ENCODE data around the gene LPAR3. TPM values are rescaled to one million over a fixed set of nuclear protein-coding genes. Genes with fewer than 3 reads are reported as not detected.

Gene LPAR3, protein sequence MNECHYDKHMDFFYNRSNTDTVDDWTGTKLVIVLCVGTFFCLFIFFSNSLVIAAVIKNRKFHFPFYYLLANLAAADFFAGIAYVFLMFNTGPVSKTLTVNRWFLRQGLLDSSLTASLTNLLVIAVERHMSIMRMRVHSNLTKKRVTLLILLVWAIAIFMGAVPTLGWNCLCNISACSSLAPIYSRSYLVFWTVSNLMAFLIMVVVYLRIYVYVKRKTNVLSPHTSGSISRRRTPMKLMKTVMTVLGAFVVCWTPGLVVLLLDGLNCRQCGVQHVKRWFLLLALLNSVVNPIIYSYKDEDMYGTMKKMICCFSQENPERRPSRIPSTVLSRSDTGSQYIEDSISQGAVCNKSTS
- not detected for total RNA-seq
- long read RNA-seq, donor 1, result 0 reads
- long read RNA-seq, donor 2, result 0 reads

DNA sequence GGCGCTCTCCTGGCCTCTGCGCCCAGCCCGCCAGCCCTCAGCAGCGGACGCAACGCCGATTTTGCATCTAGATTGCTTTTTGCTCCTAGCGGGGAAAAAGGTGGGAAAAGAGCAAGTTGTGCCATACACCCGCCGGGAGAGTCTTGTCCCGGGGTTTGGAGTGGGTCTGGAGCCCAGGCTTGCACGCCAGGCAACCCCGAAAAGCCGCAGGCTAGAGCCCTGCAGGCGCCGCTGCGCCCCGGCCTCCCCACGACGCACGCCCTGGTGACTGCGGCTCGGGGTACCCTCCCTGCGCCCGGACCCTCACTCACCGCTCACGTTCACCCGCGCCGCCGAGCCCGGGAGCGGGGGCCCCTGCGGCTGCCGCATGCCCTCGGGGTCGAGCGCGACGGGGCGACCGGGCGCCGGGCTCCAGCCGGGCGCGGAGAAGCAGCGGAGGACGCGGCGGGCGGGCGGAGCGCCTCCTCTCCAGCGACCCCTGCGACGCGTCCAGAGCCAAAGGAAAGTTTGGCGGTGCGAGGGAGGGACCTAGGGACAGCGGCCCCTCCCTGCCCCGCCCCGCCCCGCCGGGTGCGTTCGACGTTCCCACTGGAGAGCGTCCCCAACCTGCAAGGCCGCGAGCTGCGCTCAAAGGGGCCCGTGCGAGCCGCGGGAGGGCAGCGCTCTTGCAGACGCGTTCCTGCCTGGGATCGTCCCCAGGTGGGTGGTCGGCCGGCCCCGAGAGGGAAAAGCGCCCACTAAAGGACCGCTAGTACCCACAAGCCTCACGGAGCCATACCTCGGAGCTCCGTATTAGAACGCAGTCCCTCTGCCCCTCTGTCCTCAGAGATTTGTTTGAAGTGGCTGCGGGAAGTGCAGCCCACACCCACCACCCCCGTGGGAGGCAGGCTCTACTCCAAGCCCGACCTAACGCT lies at the start of gene LPAR3:
LPAR3 (minus strand) TSS at position 502 of the 914 bp plus-strand sequence. CDS start 27,086 bp downstream, outside the sequence.
- DNase-seq (ENCODE audit: low spot score), result no peak
- intact Hi-C loops (cut with DNase I), result no loop called here

GRCh38 chr1:84941843-84942242 lies 48.8 kb upstream of the LPAR3 start:
- DNase-seq (ENCODE audit: low spot score), result no peak
- intact Hi-C loops (cut with DNase I), result loop anchor here in 1 of 2 donors (10.0 kb wide), 1 partner anchor 313 kb away; the partner anchor contains the start of gene C1orf52

- DNase-seq (ENCODE audit: low spot score), result no peak
- intact Hi-C loops (cut with DNase I), result loop anchor here in 1 of 2 donors (10.0 kb wide), 1 partner anchor 314 kb away; the partner anchor contains the start of gene C1orf52
Observed at GRCh38 chr1:84940481-84940880, 47.5 kb upstream of the LPAR3 start.

DNA sequence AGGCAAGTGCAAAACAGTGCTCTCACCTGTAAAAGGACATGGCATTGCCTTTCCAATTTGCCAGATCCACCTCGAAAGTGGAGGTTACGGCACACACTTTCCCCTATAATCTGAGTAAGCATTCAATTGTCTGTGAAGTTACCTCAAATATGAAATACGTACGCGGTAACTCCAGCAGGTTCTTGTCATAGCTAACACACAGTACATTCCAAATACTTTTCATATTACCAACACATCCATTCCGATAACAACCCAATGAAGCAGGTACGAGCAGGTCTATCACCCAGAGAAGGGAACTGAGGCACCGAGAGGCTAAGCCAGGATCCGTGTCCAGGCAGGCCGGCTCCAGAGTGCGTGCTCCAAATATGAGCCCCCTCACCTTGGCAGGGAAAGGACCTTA lies 46.8 kb upstream of the LPAR3 start:
- intact Hi-C loops (cut with DNase I), result loop anchor here in 1 of 2 donors (10.0 kb wide), 1 partner anchor 315 kb away; the partner anchor contains the start of gene C1orf52
- no peak for DNase-seq (ENCODE audit: low spot score)

GRCh38 chr1:84939151-84939550 lies 46.1 kb upstream of the LPAR3 start:
- intact Hi-C loops (cut with DNase I), result no loop called here
- no peak for DNase-seq (ENCODE audit: low spot score)

DNA sequence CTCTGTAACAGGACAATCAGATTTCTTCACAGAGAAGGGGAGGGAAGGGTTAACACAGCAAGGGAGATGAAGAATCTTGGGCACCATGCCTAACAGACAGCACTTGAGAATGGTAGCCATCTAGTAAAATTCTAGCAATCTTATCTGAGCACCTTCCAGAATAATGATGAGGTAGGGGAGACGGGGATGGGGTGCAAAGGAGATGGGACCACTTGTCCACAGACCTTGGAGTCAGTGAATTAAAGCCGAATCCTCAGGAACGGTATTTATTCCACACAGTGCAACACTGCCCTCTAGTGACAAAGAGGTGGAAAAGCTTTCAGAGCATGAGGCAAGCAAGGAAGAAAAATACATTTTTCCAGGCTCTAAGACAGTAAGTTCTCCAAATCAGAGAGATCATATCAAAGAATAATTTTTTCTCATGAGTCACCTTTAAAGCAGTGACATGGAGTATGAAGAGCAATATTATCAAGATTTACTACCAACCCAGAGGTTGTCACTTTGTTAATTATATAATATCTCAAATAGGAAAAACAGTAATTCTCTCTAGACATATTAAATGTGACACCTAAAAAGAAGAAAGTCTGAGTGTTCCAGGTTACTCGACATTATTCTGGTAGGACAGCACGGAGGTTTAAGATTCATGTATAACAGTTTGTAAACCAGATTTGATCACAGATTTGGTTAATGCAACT lies 43.3 kb upstream of the LPAR3 start:
- intact Hi-C loops (cut with DNase I), result no loop called here
- no peak for DNase-seq (ENCODE audit: low spot score)

GRCh38 chr1:84933011-84933611 lies 40.1 kb upstream of the LPAR3 start:
- intact Hi-C loops (cut with DNase I), result no loop called here
- DNase-seq (ENCODE audit: low spot score), result no peak

DNA sequence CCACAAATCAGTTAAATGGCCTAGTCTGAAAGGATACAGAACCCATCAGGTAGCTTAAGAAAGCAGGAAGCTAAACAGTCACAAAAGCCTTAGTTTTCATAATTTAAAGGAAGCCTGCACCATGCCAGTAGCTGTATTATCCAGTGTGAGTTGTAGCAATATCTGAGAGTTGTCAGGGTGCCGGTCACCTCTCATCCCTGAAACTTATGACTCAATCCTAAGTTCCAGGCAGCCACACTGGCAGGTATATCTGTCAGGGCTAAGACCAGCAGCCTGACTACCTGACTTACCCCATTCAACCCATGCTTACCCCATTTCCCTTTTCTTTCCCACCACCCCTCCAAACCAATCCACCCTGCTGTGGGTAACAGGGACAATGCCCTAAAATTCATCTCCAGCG lies 37.8 kb upstream of the LPAR3 start:
- intact Hi-C loops (cut with DNase I), result no loop called here
- no peak for DNase-seq (ENCODE audit: low spot score)

- intact Hi-C loops (cut with DNase I), result no loop called here
- no peak for DNase-seq (ENCODE audit: low spot score)
Observed at GRCh38 chr1:84930329-84930728, 37.3 kb upstream of the LPAR3 start.

GRCh38 chr1:84929581-84929980 lies 36.6 kb upstream of the LPAR3 start:
- no peak for DNase-seq (ENCODE audit: low spot score)
- intact Hi-C loops (cut with DNase I), result no loop called here

- no peak for DNase-seq (ENCODE audit: low spot score)
- intact Hi-C loops (cut with DNase I), result no loop called here
Observed at GRCh38 chr1:84928979-84929378, 36.0 kb upstream of the LPAR3 start.

- intact Hi-C loops (cut with DNase I), result no loop called here
- DNase-seq (ENCODE audit: low spot score), result no peak
Observed at GRCh38 chr1:84923317-84923716, 30.3 kb upstream of the LPAR3 start.

DNA sequence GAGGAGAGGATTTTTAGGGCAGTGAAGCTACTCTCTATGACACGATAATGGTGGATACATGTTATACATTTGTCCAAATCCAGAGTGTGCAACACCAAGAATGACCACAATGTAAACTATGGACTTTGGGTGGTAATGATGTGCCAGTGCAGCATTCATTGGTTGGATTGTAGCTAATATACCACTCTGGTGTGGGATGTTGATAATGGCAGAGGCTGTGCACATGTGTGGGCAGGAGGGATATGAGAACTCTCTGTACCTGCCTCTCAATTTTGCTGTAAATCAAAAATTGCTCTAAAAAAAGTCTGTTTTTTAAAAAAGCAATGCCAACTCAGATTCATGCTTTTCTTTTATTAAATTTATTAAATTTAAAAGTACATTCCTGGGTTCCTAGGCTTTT lies 27.2 kb upstream of the LPAR3 start:
- DNase-seq (ENCODE audit: low spot score), result no peak
- intact Hi-C loops (cut with DNase I), result no loop called here

DNA sequence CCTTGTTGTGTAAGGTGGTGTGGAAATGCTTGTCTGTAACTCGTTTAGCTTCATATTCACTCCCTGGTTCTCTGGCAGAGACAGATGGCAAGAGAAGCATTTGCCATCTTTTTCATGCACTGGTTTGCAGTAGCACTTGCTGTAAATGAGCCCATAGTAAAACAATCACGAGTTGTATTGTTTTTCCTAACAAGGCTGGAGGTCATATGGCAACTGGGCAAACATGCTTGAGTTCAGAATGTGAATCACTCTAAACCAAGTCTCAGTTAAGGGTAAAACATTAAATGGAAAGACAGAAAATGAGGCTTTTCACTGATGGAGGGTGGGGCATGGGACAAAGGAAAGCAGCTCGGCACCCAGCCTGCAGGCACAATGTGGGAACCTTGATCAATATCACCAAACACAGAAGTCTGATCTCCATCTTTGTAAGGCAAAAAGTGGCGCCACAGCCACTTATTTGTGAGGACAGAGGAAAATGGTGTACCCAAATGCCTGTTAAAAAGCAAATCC lies 26.5 kb upstream of the LPAR3 start:
- no peak for DNase-seq (ENCODE audit: low spot score)

DNA sequence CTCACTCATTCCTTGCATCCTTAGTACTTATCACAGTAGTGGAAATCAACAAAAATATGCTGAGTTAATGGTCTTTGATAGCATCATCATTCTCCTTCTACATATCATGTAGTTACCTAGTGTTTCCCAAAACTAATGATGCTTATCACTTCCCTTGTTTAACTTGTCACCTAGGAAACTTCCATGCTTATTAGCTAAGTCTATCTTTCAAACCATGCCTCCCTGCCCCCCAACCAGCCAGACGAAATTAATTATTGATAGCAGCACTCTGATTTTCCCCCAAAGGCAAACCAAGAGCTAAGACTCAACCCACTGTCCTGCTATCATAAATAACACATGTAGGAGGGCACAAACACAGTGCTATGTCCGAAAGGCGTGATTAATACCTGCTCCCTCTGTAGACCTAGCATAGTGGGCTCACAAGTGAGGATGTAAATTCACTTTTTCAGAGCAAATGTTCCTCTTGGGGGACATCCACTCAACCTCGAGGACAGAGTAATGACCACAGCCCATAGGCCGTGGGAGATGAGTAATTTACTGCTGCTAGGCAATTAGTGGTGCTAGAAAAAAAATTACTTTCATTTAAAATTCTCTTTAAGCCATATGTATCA lies 25.8 kb upstream of the LPAR3 start:
- DNase-seq (ENCODE audit: low spot score), result no peak
- intact Hi-C loops (cut with DNase I), result no loop called here

More for the DNA sequence above, 26.5 kb upstream of the LPAR3 start:
- intact Hi-C loops (cut with DNase I), result no loop called here

GRCh38 chr1:84916897-84917296 lies 23.9 kb upstream of the LPAR3 start:
- intact Hi-C loops (cut with DNase I), result no loop called here
- DNase-seq (ENCODE audit: low spot score), result no peak

- no peak for DNase-seq (ENCODE audit: low spot score)
- intact Hi-C loops (cut with DNase I), result no loop called here
Observed at GRCh38 chr1:84913555-84913892, 20.5 kb upstream of the LPAR3 start.

GRCh38 chr1:84912726-84913554 lies 19.9 kb upstream of the LPAR3 start:
- no peak for DNase-seq (ENCODE audit: low spot score)
- intact Hi-C loops (cut with DNase I), result no loop called here
